Lower leg skin (tissue), 4 donors: ENCODE measurements around the gene PEAK1. TPM values are rescaled to one million over a fixed set of nuclear protein-coding genes. Genes with fewer than 3 reads are reported as not detected.

Experiments
- DNase-seq, 2 donors: peaks; one replicate each; pipeline ENCODE4 v3.0.0-alpha.2; 2019; ENCODE audit warnings: low spot score in 2 of 2
- H3K4me3 ChIP-seq: fragments of 200-600 bp; sonication (generic); 2 replicates; pipeline ENCODE4 v1.5.1; 2017; ENCODE audit warnings: mild to moderate bottlenecking, low read depth; ENCODE audit not compliant: poor library complexity, severe bottlenecking
- POLR2A ChIP-seq, 2 donors: fragments of 450-650 bp; IDR thresholded peaks; one replicate each; pipeline ENCODE4 v1.6.1; 2016 to 2017; ENCODE audit warnings: antibody characterized with exemption in 2 of 2, mild to moderate bottlenecking in 1 of 2, moderate library complexity in 1 of 2
- WGBS, 2 donors: methylation state at CpG; one replicate each; pipeline ENCODE4 v1.1.5; 2018; 5-methylcytosine and 5-hydroxymethylcytosine counted together
- intact Hi-C: fragments of 100-400 bp; cut with DNase I; formaldehyde crosslinking; loops from one replicate; pipeline ENCODE4 v1.15.0; 2023; ENCODE audit warnings: low total_unique reads
- total RNA-seq, 4 donors: library from RNA; depleted of rRNA; stranded (reverse); fragments of >200 nt; gene quantifications; one replicate each; pipeline ENCODE4 v1.1.0, GENCODE V29; 2016
- TF ChIP-seq, protein P1 (sequence below), 3 donors: fragments of 450-650 bp; IDR thresholded peaks; one replicate each; pipeline ENCODE4 v1.5.1; 2016; ENCODE audit warnings: antibody characterized with exemption in 3 of 3, mild to moderate bottlenecking in 3 of 3, moderate library complexity in 2 of 3

The PEAK1 gene
- total RNA-seq, 4 donors from 2014 or later = 23.4 to 38.2 (median 31.0) TPM

DNA sequence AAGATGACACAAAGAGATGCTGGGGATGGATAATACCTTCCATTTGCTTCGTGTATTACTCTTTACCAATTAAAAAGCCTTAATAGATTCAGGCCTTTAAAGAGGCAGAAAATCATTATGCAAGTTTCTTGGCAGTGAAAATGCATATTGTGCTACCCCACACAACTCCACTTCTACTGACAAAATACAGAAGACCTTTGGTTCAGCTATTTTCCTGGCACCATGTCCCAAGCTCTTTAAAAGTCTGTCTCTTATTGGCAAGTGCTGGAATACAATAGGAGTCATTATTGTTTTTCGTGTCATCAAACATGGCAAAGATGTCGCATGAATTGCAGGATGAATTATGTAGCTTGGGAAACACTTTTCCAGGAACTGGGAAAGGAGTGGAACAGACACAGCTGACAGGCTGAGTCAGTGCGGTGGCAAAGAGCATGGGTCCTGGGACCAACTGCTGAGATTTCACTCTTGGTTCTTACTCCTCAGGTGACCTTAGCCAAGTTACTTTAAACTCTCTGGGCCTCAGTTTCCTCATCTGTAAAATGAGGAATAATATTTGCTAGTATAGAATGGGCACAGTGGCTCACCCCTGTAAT, 343.5 kb downstream of the PEAK1 start:
- TF ChIP-seq, protein P1, sequence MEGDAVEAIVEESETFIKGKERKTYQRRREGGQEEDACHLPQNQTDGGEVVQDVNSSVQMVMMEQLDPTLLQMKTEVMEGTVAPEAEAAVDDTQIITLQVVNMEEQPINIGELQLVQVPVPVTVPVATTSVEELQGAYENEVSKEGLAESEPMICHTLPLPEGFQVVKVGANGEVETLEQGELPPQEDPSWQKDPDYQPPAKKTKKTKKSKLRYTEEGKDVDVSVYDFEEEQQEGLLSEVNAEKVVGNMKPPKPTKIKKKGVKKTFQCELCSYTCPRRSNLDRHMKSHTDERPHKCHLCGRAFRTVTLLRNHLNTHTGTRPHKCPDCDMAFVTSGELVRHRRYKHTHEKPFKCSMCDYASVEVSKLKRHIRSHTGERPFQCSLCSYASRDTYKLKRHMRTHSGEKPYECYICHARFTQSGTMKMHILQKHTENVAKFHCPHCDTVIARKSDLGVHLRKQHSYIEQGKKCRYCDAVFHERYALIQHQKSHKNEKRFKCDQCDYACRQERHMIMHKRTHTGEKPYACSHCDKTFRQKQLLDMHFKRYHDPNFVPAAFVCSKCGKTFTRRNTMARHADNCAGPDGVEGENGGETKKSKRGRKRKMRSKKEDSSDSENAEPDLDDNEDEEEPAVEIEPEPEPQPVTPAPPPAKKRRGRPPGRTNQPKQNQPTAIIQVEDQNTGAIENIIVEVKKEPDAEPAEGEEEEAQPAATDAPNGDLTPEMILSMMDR (IDR thresholded peaks at IDR 0.05) = no peak
- TF ChIP-seq POLR2A (IDR thresholded peaks at IDR 0.05) = no peak
- intact Hi-C loops = no loop called here
- no peak overlapping the region for H3K4me3 ChIP-seq
- no peak for DNase-seq
- 41 to 44% methylated on average over 4 of the region's 4 CpGs for WGBS, 2 donors

DNA sequence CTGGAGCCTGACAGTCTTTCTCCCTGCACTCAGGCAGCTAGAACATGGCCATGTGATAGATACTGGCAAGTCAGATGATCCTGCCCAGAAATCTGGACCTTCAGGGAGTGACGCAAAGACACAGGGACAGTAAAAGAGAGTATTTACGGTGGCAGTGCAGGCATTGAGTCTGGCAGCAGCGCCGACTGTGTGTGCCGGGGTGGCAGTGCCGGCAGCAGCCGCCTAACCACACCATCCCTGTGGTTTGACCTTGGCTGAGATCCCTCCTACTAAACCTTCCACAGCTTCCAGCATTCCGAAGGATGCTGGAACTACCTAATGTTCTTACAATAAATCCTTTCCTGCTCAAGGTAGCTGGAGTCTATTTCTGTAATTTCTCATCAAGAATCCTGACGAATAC, 344.4 kb downstream of the PEAK1 start:
- 62 to 66% methylated on average over 9 of the region's 9 CpGs for WGBS, 2 donors

DNA sequence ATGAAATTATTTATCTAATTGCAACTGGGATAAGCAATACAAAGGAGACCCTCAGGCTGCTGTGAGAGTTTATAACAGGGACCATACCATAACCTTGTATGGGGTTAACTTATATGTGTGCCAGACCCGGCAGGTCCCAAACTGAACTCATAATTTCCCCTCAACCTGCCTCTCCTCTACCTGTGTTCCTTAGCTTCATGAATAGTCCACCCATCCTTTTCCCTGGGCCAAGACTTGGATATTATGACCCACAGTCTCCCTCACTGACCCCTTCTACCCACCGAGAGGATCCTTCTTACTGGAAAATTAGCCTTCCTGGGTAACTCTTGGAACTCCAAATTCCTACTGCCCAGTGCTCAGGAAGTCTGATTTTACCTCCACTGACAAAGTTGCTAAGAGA, 345.6 kb downstream of the PEAK1 start:
- no peak overlapping the region for H3K4me3 ChIP-seq
- 76 to 77% methylated on average over 2 of the region's 2 CpGs for WGBS, 2 donors
- intact Hi-C loops = no loop called here
- TF ChIP-seq POLR2A (IDR thresholded peaks at IDR 0.05) = no peak
- TF ChIP-seq, protein P1 (IDR thresholded peaks at IDR 0.05) = no peak
- no peak for DNase-seq

More for the DNA sequence above, 344.4 kb downstream of the PEAK1 start:
- DNase-seq = no peak
- TF ChIP-seq, protein P1 (IDR thresholded peaks at IDR 0.05) = no peak
- TF ChIP-seq POLR2A (IDR thresholded peaks at IDR 0.05) = no peak
- no peak overlapping the region for H3K4me3 ChIP-seq
- intact Hi-C loops = no loop called here

DNA sequence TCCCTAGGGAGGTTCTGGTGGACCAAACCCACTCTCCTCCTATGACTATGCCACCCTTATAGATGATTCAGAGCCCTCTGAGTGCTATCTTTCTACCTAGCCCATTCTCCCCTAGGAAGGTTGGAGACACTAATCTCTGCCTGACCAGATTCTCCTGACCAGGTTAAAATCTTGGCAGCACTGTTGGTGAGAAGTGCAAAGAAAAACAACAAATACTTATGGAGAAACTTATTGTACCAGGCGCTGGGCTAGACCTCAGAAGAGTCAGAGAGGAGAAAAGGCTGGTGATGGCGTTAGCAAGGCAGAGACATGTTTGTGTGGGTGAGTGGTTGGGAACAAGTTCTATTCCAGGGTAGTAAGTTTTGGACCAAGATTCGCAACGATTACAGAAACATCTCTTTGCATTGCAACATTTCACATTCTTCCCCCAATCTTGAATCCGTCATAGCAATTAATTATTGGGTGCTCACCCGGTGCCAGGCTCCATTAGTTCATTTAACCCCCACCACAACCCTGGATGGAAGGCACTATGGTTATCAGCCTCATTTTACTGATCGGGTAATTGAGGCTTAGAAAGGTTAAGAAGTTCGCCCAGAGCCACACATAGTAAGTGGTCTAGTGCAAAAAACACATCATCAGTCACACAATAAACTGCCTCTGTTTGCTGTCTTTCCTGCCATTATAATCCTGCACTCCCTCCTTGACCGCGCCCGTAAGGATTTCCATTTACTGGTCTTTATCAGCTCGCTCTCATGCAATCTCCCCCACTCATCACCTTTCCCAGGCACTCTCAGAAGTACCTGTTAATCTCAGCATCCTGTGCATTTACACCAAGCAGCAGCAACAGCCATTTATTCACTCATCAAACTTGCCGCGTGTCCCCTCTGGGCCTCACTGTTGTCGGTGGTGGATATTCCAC, 348.3 kb downstream of the PEAK1 start:
- no peak overlapping the region for H3K4me3 ChIP-seq
- no peak for DNase-seq
- intact Hi-C loops = no loop called here
- WGBS, 2 donors = 80 to 83% methylated on average over 15 of the region's 15 CpGs
- TF ChIP-seq, protein P1 (IDR thresholded peaks at IDR 0.05) = no peak
- no peak for TF ChIP-seq POLR2A (IDR thresholded peaks at IDR 0.05)

DNA sequence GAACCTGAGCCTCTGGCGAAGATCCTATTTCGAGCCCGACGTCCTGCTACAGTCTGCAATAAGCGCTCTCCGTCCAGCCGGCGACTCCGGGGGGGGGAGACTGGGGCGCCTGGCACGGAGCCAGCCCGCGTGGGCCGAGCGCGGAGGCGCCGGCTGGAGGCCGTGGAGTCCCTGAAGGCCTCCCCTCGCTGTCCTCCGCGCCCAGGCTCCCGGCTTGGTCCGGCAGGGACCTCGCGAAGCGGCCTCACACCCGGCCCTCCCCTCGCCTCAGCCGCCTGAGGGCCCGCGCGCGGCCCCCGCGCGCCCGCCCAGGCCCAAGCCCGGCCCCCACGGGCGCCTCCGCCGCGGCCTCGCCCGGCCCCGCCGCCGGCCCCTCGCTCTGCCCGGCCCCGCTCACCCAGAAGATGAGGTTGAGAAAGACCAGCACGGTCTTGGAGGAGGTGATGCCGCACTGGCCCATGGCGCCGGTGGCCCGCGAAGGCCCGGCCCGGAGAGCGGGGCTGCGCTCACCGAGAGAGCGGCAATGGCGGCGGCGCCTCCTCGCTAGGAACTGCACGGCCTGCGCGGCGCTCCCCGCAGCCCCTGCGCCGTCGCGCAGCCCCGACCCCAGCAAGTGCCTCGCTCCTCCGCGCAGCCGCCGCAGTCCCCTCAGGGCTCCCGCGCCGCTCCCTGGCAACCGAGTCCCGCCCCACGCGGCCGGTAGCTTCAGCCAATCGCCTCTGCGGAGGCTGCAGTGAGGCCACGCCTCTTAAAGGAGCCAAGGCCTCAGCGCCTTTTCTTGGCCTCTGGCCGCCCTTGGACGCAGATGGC, 349.2 kb downstream of the PEAK1 start, which contains the start of gene TSPAN3:
Gene TSPAN3, minus strand, starts transcription at position 615 of the 810 bp plus-strand sequence. Its CDS starts 155 bp downstream, at position 460.
- WGBS, 2 donors = 0% methylated on average over 5 to 27 of the region's 97 CpGs
- DNase-seq = peak; percentile 83 to 98
- intact Hi-C loops = no loop called here
- TF ChIP-seq, protein P1 (IDR thresholded peaks at IDR 0.05) = no peak
- TF ChIP-seq POLR2A (IDR thresholded peaks at IDR 0.05) = peak in 1 of 2 donors; percentile 31
- H3K4me3 ChIP-seq = peak within 1 kb of the TSS; percentile 69
